Endothelial cell of umbilical vein (primary cell): ENCODE measurements around the gene THSD7B.

Experiments used
- EZH2 ChIP-seq: IDR thresholded peaks from 2 replicates; pipeline ENCODE4 v1.6.1; 2012; ENCODE audit warnings: borderline replicate concordance, low read depth, mild to moderate bottlenecking, moderate library complexity, low read length, inconsistent platforms; ENCODE audit not compliant: severe bottlenecking
- FOS ChIP-seq: IDR thresholded peaks from 2 replicates; pipeline ENCODE4 v1.6.1; 2011; ENCODE audit warnings: mild to moderate bottlenecking, low read length, moderate library complexity, borderline replicate concordance; ENCODE audit not compliant: insufficient read depth
- GATA2 ChIP-seq: IDR thresholded peaks from 2 replicates; pipeline ENCODE4 v1.7.0; 2011; ENCODE audit warnings: low read depth, mild to moderate bottlenecking, moderate library complexity, mixed read lengths, low read length; ENCODE audit not compliant: insufficient read length, insufficient read depth
- MYC ChIP-seq: IDR thresholded peaks from one replicate; pipeline ENCODE4 v1.6.1; 2011; ENCODE audit warnings: mild to moderate bottlenecking, low read depth, low read length
- POLR2A ChIP-seq: IDR thresholded peaks from 2 replicates; pipeline ENCODE4 v1.6.1; 2012; ENCODE audit warnings: low read depth, mild to moderate bottlenecking, control low read depth, low read length
- POLR2AphosphoS5 ChIP-seq: IDR thresholded peaks from 2 replicates; pipeline ENCODE4 v1.6.1; 2012; ENCODE audit warnings: low read depth, mild to moderate bottlenecking, control low read depth, low read length, moderate library complexity; ENCODE audit not compliant: insufficient read depth
- TF ChIP-seq, protein P1 (sequence below), 2 donors: IDR thresholded peaks; 1 replicate in 1 of 2; 2 replicates in 1 of 2; pipeline ENCODE4 v1.5.1; 2011; ENCODE audit warnings: low read length in 2 of 2, mild to moderate bottlenecking in 2 of 2, moderate library complexity in 2 of 2, control low read depth in 1 of 2, inconsistent platforms in 1 of 2, low read depth in 1 of 2; ENCODE audit not compliant: insufficient read depth in 1 of 2; ENCODE audit errors: extremely low read depth in 1 of 2
- TF ChIP-seq, protein P2 (sequence below): IDR thresholded peaks from 2 replicates; pipeline ENCODE4 v1.6.1; 2011; ENCODE audit not compliant: insufficient read depth, insufficient read length

DNA sequence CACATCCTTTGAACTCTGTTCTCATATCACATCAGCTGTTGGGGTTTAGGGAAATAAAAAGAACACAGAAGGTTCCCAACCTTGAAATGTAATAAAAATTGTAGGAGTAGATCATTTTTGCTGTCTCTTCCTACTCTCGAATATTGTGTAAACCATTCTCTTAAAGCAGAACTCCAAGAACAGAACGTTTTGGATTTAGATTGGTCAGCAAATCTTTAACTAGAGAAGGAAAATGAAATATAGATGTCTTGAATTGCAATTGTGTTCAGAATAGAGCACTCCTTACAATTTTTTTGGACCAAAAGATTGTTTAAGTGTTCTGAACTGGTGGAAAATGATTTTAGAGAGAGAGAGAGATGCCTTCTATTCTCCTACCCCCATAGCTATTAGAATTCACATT lies 23.9 kb upstream of the THSD7B start:
- TF ChIP-seq, protein P1, sequence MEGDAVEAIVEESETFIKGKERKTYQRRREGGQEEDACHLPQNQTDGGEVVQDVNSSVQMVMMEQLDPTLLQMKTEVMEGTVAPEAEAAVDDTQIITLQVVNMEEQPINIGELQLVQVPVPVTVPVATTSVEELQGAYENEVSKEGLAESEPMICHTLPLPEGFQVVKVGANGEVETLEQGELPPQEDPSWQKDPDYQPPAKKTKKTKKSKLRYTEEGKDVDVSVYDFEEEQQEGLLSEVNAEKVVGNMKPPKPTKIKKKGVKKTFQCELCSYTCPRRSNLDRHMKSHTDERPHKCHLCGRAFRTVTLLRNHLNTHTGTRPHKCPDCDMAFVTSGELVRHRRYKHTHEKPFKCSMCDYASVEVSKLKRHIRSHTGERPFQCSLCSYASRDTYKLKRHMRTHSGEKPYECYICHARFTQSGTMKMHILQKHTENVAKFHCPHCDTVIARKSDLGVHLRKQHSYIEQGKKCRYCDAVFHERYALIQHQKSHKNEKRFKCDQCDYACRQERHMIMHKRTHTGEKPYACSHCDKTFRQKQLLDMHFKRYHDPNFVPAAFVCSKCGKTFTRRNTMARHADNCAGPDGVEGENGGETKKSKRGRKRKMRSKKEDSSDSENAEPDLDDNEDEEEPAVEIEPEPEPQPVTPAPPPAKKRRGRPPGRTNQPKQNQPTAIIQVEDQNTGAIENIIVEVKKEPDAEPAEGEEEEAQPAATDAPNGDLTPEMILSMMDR (IDR thresholded peaks at IDR 0.05; ENCODE audit: extremely low read depth in 1 of 2, insufficient read depth in 1 of 2, low read depth in 1 of 2, low read length in 2 of 2), result no peak
- no peak for TF ChIP-seq POLR2A
- TF ChIP-seq POLR2AphosphoS5, result no peak
- TF ChIP-seq GATA2, result no peak
- TF ChIP-seq, protein P2, sequence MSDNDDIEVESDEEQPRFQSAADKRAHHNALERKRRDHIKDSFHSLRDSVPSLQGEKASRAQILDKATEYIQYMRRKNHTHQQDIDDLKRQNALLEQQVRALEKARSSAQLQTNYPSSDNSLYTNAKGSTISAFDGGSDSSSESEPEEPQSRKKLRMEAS, result no peak
- TF ChIP-seq EZH2, result no peak
- TF ChIP-seq MYC, result no peak
- TF ChIP-seq FOS, result no peak
